Stimulated activated CD8-positive, alpha-beta memory T cell treated with anti-CD3 and anti-CD28 coated beads, Interleukin-2, amount 100 ng/mL, for 48 hours (primary cell): Measurements from ENCODE around the gene GTF2IRD1.
"Not testable (repeated sequence)": the region's sequence is repeated elsewhere in the genome, so short reads cannot be mapped to it uniquely, and the experiment has no call there.

Experiments
- DNase-seq, 2 donors: peaks; one replicate each; pipeline ENCODE4 v3.0.0-alpha.2; 2020; ENCODE audit warnings: low read depth in 2 of 2

The GTF2IRD1 gene

GRCh38 chr7:74489997-74490945, 36.6 kb downstream of the GTF2IRD1 start:
- no peak for DNase-seq

- DNase-seq = not testable (repeated sequence)
Measured at GRCh38 chr7:74491490-74491889, 37.8 kb downstream of the GTF2IRD1 start.

- no peak for DNase-seq
Measured at GRCh38 chr7:74493295-74493694, 39.6 kb downstream of the GTF2IRD1 start.

GRCh38 chr7:74494076-74494548, 40.4 kb downstream of the GTF2IRD1 start:
- DNase-seq = no peak

GRCh38 chr7:74495112-74496086, 41.7 kb downstream of the GTF2IRD1 start:
- DNase-seq = no peak

GRCh38 chr7:74496272-74496671, 42.6 kb downstream of the GTF2IRD1 start:
- DNase-seq = no peak

GRCh38 chr7:74496773-74497172, 43.1 kb downstream of the GTF2IRD1 start:
- DNase-seq = not testable (repeated sequence)

- no peak for DNase-seq
Measured at GRCh38 chr7:74498354-74498753, 44.6 kb downstream of the GTF2IRD1 start.

GRCh38 chr7:74498996-74499834, 45.5 kb downstream of the GTF2IRD1 start:
- no peak for DNase-seq

GRCh38 chr7:74499835-74500388, 46.2 kb downstream of the GTF2IRD1 start:
- no peak for DNase-seq

GRCh38 chr7:74501298-74501697, 47.6 kb downstream of the GTF2IRD1 start:
- no peak for DNase-seq

- DNase-seq = no peak
Measured at GRCh38 chr7:74502216-74502891, 48.6 kb downstream of the GTF2IRD1 start.

GRCh38 chr7:74503061-74503460, 49.4 kb downstream of the GTF2IRD1 start:
- DNase-seq = no peak

GRCh38 chr7:74503943-74504342, 50.2 kb downstream of the GTF2IRD1 start:
- DNase-seq = no peak

GRCh38 chr7:74505471-74506324, 52.0 kb downstream of the GTF2IRD1 start:
- no peak for DNase-seq

- no peak for DNase-seq
Measured at GRCh38 chr7:74506325-74506724, 52.6 kb downstream of the GTF2IRD1 start.

GRCh38 chr7:74507538-74508319, 54.0 kb downstream of the GTF2IRD1 start:
- DNase-seq = no peak

GRCh38 chr7:74509453-74509852, 55.7 kb downstream of the GTF2IRD1 start:
- not testable (repeated sequence) for DNase-seq

- DNase-seq = no peak
Measured at GRCh38 chr7:74511345-74511744, 57.6 kb downstream of the GTF2IRD1 start.
